ENCODE data around the gene PRPF4.
A peak's percentile ranks its signal among the peaks of the same experiment; 100 is the strongest.

PRPF4 gene

DNA sequence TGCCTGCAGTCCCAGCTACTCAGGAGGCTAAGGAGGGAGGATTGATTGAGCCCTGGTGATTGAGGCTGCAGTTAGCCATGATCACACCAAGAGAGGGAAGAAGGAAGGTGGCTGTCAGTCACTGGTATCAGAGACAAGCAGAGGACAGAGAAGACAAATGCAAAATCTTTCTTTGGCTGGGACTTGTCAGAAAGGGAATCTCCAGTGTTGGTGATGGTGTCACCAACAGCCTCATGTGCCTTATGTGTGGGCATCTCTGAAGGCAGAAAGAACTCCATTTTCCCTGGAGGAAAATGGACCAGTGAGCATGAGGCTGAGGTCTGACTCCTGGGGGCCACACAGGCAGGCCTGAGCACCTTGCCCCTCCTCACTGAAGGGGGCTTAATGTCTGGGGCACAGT lies 39.8 kb downstream of the PRPF4 start:
- DNase-seq: no peak

DNA sequence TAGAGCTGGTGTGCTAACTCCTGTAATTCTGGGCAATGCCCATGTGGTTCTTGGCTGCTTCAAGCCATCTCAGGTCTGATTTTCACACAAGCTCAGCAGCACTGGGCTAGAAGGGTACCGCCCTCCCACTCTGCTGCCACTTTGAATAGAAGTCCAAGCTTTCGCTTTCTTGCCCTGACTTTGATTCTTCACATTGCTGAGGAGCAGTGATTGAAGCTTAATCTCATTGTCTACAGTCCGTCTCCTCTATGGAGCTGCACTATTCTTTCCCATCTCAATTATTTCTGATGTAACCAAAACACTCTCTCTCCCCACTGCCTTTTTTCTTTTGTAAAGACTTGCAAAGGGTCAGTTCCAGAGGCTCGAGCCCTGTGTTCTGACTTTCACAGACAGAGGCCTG lies 40.6 kb downstream of the PRPF4 start:
- no peak for DNase-seq

DNA sequence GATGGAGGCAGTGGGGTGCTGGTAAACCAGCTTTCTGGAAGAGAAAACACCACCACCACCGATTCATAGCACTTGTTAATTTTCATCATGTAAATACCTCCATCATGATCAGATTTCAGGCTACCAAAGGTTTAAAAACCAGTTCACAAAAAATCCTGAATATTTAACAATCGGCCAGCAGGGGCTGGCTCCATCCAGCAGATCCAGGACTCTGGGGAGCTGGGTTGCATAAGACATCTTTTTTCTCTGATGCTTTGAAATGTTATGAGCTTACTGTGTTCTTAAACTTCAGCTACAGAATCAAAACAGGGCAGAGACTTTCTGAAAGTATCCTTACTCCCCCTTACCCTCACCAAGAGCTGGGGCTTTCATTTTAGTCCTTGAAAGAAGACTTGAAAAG lies 42.3 kb downstream of the PRPF4 start:
- DNase-seq: no peak

DNA sequence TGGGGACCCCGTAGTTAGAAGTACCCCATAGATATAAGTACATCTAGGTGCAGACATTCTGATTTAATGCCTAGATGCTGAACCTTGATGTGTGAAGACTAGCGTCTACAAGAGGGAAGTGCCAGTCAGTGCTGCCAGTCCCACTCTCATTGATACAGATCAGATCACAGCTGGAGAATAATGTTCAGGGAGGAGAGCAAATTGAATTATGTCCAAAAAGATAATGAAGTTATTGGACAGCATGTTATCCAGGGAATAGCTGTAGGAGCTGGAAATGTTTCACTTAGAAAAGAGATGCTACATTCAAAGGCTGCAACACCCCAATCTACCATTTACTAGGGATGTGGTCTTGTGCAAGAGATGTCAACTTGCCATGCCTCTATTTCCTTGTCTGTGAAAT lies 43.6 kb downstream of the PRPF4 start:
- DNase-seq: no peak

DNA sequence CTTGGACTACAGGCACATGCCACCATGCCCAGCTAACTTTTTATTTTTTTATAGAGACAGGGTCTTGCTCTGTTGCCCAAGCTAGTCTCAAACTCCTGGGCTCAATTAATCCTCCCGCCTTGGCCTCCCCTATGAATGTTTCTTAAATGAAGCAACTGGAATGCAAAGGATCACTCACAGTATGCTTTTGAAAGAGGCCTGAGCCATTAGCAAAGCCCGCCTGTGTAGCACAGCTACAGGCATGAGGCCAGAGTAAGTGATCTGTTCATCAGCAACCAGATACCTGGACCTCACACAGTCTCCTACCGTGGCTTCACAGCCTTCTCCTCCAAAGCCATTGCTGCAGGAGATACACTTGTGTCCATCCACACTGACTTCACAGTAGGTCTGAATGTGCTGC lies 44.6 kb downstream of the PRPF4 start:
- no peak for DNase-seq

DNA sequence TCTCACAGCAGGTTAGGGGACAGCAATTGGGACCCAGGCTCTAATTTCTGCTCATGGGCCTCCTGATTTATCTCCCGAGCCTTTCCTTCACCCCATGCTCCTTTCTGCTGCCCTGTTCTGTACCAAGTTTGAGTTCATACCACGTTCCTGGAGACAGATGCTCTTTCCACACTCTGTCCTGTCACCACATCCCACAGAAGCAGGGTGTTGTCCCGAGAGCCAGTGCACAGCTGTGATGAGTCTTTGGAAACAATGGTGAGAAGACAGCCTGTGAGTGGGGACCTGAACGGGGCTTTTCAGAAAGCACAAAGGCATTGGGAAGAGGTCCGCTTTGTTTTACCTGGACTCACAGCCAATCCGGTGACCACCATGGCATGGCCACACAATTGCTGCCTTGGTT lies 47.2 kb downstream of the PRPF4 start:
- DNase-seq: no peak

DNA sequence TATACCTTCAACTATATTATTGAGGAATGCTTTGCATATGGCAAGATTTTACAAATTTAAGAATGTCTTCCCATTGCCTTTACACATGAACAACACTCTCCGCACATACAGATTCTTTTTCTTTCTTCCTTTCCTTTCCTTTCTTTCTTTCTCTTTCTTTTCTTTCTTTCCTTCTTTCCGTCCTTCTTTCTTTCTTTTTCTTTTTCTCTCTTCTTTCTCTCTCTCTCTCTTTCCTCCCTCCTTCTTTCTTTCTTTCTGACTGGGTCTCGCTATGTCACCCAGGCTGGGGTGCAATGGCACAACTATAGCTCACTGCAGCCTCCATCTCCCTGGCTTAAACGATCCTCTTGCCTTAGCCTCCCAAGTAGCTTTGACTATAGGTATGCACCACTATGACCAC lies 50.8 kb downstream of the PRPF4 start:
- DNase-seq: no peak

DNA sequence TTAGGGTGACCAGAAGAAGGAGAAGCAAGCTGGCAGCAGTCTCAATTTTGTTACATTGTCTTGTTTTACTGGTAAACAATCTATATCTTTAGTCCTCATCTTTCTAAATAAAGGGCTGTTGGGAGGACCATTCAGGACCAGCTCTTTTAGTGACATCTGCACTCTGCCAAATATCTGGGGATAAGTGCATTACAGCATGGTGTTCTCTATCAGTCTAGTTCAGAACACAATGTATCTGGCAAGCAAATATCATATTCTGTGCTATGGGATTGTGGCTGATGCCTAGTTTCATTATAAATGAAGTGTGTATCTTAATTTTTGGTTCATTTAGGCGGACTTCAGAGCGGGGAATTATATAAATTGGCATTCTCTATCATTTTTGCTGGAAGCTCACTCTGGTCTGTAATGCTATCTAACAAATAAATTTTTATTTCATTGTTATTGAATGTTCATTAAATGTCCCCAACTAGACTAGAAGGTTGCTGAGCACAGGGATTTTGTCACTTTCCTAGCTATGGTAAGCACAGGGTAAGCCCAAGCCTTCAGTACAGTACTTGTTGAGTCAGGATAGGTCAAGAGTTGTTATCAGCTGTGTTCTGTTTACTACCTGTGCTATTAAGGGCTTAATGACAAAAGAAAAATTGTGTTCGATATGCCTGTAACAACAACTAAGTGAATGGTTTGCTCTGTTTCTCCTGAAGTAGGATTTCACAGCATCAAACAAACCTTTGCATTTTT lies 52.8 kb downstream of the PRPF4 start:
- DNase-seq: no peak

DNA sequence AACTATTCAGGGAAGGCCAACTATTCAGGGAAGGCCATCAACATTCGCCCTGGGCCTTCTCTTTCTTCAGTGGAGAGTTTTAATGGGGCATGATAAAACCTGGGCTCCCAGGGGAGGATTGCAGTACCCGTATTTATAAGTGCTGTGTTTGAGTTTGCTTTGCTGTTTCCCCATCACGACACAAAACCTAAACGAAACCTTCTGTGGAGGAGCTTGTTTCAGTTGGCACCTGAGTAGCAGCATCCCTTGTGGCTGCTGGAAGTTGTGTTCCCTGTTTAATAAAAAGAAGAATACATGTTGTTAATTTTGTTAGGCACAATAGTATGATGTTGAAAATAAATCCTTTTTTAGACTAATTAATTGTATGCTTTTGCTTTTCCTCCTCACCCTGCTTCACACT lies 56.3 kb downstream of the PRPF4 start:
- DNase-seq: no peak

DNA sequence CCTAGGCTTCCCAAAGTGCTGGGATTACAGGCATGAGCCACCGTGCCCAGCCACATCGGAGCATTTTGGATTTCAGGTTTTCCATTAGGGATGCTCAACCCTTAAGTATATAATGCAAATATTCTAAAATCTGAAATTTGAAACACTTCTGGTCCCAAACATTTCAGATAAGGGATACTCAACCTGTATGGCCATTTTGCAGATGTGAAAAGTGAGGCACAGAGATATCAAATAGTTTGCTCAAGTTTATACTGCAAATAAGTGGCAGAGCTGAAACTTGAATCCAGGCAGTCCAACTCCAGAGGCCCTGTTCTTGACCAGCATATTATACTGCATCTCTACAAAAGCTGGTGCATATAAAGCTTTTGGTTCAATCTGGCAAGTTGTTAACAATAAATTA lies 62.3 kb downstream of the PRPF4 start:
- DNase-seq: no peak

DNA sequence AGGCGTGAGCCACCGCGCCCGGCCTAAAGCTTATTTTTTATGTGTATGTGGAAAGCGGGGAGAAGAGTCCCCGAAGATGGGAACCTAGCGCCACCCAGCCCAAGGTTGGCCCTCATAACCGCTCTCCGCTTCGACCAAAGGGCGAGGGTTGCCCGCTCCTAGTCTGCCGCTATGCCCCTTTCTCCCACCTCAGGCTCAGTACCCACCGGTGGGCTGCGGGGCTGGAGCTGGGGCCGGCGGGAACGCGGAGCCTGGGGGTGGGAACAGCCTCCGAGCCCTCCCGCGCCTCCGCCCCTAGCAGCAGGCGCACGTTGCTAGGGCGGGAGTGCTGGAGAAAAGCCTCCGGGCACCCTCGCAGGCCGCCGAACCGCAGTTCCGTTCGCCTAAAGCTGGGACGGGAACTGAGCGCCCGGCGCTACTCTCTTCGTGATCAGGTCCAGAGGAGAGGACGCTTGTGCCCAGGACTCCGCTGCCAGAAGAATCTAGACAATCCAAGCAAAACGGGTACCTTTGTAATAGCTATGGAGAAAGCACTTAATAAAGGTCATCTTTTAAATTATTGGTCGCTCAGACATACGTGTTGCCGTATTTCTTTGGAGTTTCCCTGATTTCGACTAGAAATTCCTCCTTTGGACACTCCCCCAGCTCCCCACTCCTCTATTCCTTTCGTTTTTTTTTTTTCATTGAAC lies 64.7 kb downstream of the PRPF4 start, which contains the start of gene WDR31:
Gene WDR31 (minus strand): TSS at position 265 of the 689 bp plus-strand sequence. CDS start 8,253 bp downstream, outside the sequence.
- DNase-seq: peak; percentile 80

DNA sequence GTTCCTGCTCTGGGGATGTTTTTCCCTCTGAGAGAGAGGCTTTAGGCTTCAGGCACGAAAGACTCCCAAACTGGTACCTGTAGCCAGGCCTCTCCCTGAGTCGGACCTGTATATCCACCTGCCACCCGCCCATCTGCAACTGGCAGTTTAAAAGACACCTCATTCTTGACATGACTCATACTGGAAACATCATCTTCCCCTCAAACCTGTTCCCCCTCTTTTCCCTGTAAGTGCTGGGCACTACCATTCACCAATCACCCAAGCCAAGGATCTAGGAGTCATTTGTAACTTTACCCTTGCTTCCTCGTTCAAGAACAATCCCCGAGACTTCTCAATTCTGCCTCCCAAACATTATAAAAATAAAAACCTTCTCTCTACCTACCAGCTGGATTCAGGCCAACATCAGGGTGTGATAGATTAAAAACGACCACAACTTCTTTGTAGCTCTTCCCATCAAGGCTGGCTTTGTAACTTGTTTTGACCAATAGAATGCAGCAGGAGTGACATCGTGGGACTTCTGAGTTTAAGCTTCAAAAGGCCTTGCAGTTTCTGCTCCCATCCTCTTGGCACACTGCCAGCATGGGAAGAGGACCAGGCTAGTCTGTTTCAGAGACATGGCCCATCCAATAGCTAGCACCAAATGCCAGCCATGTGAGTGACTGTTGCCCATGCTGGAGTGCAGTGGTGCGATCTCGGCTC lies 66.4 kb downstream of the PRPF4 start:
- DNase-seq: no peak

Measured in stimulated activated CD4-positive, alpha-beta T cell treated with anti-CD3 and anti-CD28 coated beads, Interleukin-12 subunit alpha, Interleukin-12 subunit beta, amount 100 ng/mL, for 4 hours (primary cell).